Fibroblast of skin of left quadriceps (primary cell): Measurements from ENCODE around the gene ZNF609.

ENCODE experiments used
- DNase-seq, 2 experiments: peaks; one replicate each; pipeline ENCODE4 v3.0.0-alpha.2; 2013; ENCODE audit warnings: low read depth in 2 of 2

The ZNF609 gene

DNA sequence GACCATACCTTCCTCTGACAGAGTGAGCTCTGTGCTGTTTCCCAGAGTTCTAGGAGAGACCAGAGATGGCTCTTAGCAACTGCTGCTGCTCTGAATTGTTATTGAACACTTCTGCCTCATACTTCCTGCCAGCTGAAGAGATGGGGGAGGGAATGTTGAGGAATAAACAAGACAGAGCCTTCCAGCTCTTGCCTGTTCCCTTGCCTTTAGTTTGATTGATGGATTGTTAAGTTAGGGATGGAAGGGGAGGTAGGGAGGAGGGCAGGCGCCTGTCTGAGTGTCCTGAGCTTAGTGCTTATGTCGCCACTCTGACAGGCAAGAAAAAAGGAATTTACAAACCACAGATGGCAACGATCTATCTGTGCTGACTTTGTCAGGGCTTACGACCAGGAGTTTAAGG, 42.8 kb downstream of the ZNF609 start:
- peak; percentile 6 to 29 for DNase-seq

DNA sequence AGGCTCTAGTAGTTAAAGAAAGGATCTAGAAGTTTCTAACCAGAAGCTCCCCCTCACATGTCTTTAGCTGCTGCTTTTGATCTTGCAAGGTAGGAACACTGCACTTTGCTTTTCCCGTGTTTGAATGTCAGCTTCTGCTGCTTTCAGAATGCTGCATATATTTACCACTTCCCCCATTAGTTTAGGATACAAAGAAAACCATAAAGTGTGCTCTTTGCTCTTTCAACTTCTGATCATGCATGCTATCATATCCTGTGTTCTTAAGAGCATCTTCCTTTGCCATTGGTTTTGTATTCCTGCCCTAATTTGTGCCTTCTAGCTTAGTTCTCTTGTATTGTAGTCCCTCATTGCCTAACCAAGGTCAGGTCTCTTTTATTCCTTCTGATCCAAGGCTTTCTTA, 43.3 kb downstream of the ZNF609 start:
- no peak for DNase-seq

DNA sequence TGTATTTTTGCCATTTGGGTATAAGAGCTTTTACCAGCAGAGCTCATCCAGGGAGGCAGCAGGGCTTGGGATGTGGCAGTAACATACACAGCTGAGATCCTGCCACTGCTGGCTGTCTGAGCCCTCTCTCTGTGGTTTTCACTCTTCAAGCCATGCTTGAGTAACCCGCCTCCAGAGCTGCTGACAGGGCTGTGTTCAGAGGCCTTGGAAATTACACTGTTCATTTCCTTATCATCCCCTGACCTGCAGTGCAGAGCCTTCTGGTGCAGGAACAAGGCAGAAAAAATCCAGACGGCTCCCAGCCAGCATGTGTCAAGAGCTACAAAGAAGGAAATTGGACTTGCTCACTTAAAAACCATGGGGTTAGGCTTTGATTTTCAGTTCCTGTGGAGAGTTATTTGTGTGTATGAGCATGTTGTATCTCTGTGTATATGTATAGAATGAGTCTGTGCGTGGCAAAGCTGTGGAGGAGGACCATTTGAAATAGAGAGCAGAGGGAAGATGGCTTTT, 47.0 kb downstream of the ZNF609 start:
- DNase-seq, result peak; percentile 36 to 47

DNA sequence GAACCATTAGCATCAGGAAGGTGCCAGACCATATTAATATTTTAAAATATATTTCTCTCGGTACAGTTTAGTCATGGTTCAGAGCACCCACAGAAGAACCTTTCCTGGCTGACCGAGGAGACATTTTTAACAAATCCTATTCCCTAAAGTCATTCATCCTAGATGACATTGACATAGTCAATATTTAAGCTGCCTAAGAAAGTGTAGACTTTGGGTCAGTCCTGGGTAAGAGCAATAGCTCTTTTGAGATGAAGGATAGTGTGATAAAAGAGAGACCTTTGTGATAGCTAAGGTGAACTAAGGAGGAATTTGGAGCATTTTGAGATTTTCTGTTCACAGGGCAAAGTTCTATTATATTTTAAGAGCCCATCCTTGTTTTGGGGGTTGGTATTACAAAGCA, 47.5 kb downstream of the ZNF609 start:
- DNase-seq, result no peak

DNA sequence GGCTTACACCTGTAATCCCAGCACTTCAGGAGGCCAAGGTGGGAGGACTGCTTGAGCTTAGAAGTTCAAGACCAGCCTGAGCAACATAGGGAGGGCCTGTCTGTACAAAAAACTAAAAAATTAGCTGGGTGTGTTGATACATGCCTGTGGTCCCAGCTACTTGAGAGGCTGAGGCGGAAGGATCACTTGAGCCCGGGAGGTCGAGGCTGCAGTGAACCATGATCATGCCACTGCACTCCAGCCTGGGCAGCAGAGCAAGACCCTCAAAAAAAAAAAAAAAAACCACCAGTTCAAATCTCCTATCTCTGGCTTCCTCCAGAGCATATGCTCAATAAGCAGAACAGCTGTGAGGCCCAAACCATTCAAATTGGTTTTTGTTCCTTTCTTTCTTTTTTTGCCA, 53.4 kb downstream of the ZNF609 start:
- no peak for DNase-seq

DNA sequence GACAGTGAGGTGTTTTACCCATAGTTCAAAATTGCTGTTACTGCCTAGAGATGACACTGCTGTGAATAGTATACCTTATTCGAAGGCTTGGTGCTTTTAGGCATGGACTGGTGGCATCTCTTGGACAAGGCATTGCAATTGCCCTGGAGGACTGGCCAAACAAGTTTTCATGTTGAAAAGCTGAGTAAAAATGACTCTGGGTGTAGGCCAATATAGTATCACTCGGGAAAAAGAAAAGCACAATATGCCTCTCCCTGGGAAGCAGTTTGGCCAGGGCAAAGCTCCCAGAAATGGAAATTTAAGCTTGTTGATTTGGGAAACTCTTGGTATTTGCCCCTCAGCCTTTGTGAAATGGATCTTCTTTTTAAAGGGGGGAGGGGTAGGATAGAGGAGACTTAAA, 54.8 kb downstream of the ZNF609 start:
- DNase-seq, result no peak

DNA sequence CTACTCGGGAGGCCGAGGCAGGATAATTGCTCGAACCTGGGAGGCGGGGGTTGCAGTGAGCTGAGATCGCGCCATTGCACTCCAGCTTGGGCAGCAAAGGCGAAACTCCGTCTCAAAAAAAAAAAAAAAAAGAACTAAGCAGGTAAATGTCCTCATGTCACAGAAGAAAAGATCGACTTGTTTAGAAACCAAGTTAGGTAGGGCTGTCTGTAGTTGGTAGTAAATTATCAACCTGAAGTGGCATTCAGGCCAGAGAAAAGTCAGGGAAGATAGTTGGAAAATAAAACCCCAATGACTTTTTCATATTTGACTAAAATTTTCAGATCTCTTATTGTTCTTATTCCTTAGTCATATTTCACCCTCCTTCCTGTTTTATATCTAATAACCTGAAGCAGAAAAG, 55.4 kb downstream of the ZNF609 start:
- DNase-seq, result no peak

DNA sequence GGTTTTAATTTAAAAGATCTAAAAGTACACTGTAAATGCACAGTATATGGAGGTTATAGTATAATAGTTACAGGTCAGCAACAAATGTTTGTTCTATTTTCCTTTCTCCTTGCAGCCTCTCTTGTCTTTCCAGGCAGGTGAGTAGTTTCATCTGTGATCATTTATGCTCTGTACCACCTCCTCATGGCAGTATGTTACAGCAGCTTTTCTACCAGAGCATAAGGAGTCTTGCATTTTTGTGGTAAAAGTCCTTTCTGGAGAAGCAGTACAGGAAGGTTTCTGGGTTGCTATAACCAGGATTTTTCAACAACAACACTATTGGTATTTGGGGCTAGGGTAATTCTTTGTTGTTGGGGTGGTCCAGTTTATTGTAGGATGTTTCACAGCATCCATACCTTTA, 59.5 kb downstream of the ZNF609 start:
- no peak for DNase-seq

- DNase-seq, result no peak
Observed at GRCh38 chr15:64521201-64521600, 60.8 kb downstream of the ZNF609 start.

GRCh38 chr15:64521726-64522164, 61.4 kb downstream of the ZNF609 start:
- no peak for DNase-seq

GRCh38 chr15:64522226-64522823, 61.9 kb downstream of the ZNF609 start:
- no peak for DNase-seq

DNA sequence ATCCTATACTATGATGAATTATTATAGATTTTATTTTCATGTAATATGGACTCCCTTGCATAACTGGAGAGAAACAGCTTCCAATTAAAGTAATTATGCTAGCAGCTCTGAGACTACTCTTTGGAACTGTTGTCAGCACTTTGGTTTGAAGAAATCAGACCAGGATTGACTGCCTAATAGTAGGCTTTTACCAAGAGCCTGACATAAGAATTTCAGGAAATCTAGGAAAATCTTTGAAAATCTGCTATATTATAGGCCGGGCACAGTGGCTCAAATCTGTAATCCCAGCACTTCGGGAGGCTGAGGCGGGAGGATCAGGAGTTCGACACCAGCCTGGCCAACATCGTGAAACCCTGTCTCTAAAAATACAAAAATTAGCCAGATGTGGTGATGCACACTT, 62.9 kb downstream of the ZNF609 start:
- no peak for DNase-seq

DNA sequence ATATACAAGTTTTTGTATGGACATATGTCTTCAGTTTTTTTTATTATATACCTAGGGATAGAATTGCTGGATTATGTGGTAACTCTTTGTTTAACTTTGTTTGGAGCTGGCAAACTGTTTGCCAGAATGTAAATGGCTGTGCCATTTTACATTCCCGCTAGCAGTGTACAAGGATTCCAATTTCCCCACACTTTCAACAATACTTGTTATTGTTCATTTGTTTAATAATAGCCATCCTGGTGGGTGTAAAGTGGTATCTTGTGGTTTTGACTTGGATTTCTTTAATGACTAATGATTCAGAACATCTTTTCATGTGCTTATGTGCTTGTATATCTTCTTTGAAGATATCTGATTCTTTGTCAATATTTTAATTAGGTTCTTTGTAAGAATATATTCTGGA, 64.4 kb downstream of the ZNF609 start:
- DNase-seq, result no peak

DNA sequence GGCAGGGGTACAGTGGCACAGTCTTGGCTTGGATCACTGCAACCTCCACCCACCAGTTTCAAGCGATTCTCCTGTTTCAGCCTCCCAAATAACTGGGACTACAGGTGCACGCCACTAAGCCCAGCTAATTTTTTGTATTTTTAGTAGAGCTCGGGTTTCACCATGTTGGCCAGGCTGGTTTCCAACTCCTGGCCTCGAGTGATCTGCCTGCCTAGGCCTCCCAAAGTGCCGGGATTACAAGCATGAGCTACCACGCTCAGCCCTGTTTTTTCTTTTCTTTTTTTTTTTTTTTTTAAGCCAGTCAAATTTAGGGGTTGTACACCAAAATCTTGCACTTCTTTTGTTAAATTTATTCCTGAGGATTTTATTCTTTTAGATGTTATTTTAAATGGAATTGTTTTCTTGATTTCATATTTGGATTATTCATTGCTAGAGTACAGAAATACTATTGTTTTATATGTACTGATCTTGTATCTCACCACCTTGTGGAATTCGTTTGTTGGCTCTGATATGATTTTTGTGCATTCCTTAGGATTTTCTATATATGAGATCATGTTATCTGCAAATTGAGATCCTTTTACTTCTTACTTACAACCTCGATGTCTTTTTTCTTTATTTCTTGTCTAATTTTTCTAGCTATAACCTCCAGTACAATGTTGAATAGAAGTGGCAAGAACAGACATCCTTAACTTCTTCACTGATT, 65.6 kb downstream of the ZNF609 start:
- DNase-seq, result no peak

DNA sequence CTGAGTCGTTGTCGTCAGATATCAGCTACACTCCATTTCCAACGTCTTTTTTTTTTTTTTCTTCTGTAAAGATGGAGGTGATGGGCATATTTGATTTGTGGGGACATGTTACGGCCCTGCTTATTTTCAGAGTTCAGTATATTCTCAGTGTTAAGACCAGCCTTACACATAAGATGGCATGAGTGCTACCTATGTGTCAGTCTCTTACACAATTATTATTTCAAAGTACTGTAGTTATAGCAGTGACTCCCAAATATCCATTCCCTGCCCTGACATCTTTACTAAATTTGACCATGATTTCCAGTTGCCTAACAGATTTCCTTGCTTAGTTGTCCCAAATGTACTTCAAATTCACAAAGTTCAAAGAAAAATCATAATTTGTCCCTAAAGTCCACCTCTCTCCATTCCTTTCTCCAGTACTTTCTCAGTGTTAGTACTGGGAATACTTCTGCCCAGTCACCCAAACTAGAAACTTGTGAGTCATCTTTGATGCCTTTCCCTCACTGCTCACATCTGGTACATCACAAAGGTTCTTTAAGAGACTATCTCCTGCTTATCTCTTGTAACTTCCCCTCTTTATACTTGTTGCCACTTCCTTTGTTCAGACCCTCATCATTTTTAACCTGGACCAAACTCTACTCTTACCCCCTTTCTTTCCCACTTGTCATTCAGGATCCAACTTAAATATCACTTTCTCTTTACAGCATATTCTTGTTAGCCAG, 67.0 kb downstream of the ZNF609 start:
- peak; percentile 33 to 34 for DNase-seq

- DNase-seq, result no peak
Observed at GRCh38 chr15:64528871-64529270, 68.5 kb downstream of the ZNF609 start.

GRCh38 chr15:64530472-64530871, 70.1 kb downstream of the ZNF609 start:
- DNase-seq, result no peak

GRCh38 chr15:64530918-64531317, 70.5 kb downstream of the ZNF609 start:
- no peak for DNase-seq

- DNase-seq, result peak; percentile 11 to 23
Observed at GRCh38 chr15:64532521-64533315, 72.3 kb downstream of the ZNF609 start.

GRCh38 chr15:64535460-64536243, 75.3 kb downstream of the ZNF609 start:
- DNase-seq, result no peak

- peak; percentile 62 to 66 for DNase-seq
Observed at GRCh38 chr15:64536244-64536836, 76.0 kb downstream of the ZNF609 start.
